SU-DHL-6 (cell line): ENCODE measurements around the gene WSCD2.

ENCODE experiments used
- CTCF ChIP-seq: fragments of 200-600 bp; sonication (generic); IDR thresholded peaks from one replicate; pipeline ENCODE4 v1.5.1; 2017; ENCODE audit warnings: antibody characterized with exemption, mild to moderate bottlenecking, low read length, moderate library complexity; ENCODE audit not compliant: insufficient read depth, poor library complexity, severe bottlenecking
- EZH2phosphoT487 ChIP-seq: fragments of 200-600 bp; sonication (generic), shearing (Covaris generic); conservative IDR thresholded peaks from 2 replicates; pipeline ENCODE4 v1.6.1; 2018; ENCODE audit warnings: mild to moderate bottlenecking, antibody characterized with exemption, low read length, moderate library complexity, mixed read lengths

- TF ChIP-seq EZH2phosphoT487 (no peak), CTCF (no peak)
Observed at GRCh38 chr12:108093209-108093608, 35.9 kb upstream of the WSCD2 start.
